DND-41 (cell line): ENCODE measurements around the gene SPATA6.

Source experiments
- ATAC-seq: fragments of 200-7000 bp; cut with Tn5 transposase; 3 replicates; pipeline ENCODE4 v1.9.1; 2021; ENCODE audit warnings: low read depth; ENCODE audit not compliant: insufficient read depth
- DNase-seq: peaks from one replicate; pipeline ENCODE4 v3.0.0-alpha.2; 2020
- H2AFZ ChIP-seq: 2 replicates; pipeline ENCODE4 v1.6.0; 2012; ENCODE audit warnings: low read depth, low read length
- H3K27ac ChIP-seq: 2 replicates; pipeline ENCODE4 v1.5.1; 2012; ENCODE audit warnings: low read length, inconsistent platforms
- H3K27me3 ChIP-seq: fragments of 200-600 bp; sonication (generic); 2 replicates; pipeline ENCODE4 v1.6.0; 2012; ENCODE audit warnings: low read length, mild to moderate bottlenecking, inconsistent platforms; ENCODE audit not compliant: insufficient read depth, poor library complexity
- H3K36me3 ChIP-seq: 2 replicates; pipeline ENCODE4 v1.5.1; 2012; ENCODE audit warnings: low read length, inconsistent platforms; ENCODE audit not compliant: insufficient read depth
- H3K4me1 ChIP-seq: 2 replicates; pipeline ENCODE4 v1.5.1; 2012; ENCODE audit warnings: mild to moderate bottlenecking, low read length; ENCODE audit not compliant: insufficient read depth
- H3K4me2 ChIP-seq: 2 replicates; pipeline ENCODE4 v1.6.0; 2012; ENCODE audit warnings: mild to moderate bottlenecking, moderate library complexity, low read length, inconsistent platforms; ENCODE audit not compliant: insufficient read depth
- H3K4me3 ChIP-seq, 2 experiments: fragments of 200-600 bp in 1 of 2; shearing (Covaris generic) in 1 of 2; 2 replicates each; pipeline ENCODE4 v1.5.1; 2012 to 2016; ENCODE audit warnings: inconsistent platforms in 2 of 2, low read length in 2 of 2, mild to moderate bottlenecking in 2 of 2, low read depth in 1 of 2, moderate library complexity in 1 of 2
- H3K79me2 ChIP-seq: 2 replicates; pipeline ENCODE4 v1.6.0; 2012; ENCODE audit warnings: low read length, inconsistent platforms; ENCODE audit not compliant: insufficient read depth
- H3K9ac ChIP-seq: 2 replicates; pipeline ENCODE4 v1.6.0; 2012; ENCODE audit warnings: low read depth, mild to moderate bottlenecking, inconsistent platforms, low read length, moderate library complexity
- H3K9me3 ChIP-seq: 2 replicates; pipeline ENCODE4 v1.5.1; 2012; ENCODE audit warnings: low read length, moderate library complexity, mild to moderate bottlenecking, inconsistent platforms; ENCODE audit not compliant: insufficient read depth, severe bottlenecking
- H4K20me1 ChIP-seq: 2 replicates; pipeline ENCODE4 v1.6.0; 2012; ENCODE audit warnings: low read length; ENCODE audit not compliant: insufficient read depth
- CTCF ChIP-seq: IDR thresholded peaks from 2 replicates; pipeline ENCODE4 v1.5.1; 2012; ENCODE audit warnings: borderline replicate concordance, low read length, moderate library complexity, mild to moderate bottlenecking; ENCODE audit not compliant: poor library complexity, severe bottlenecking; ENCODE audit errors: extremely low read depth
- EZH2 ChIP-seq: IDR thresholded peaks from 3 replicates; pipeline ENCODE4 v1.6.1; 2012; ENCODE audit warnings: borderline replicate concordance, low read depth, mild to moderate bottlenecking, moderate library complexity, low read length, inconsistent platforms; ENCODE audit not compliant: severe bottlenecking

SPATA6 gene

GRCh38 chr1:48362901-48363300, 109.1 kb downstream of the SPATA6 start:
- Histone ChIP-seq H3K79me2 (no peaks in the 10 kb centered on the region), H3K36me3 (no peaks in the 10 kb centered on the region), H3K4me1 (no peaks in the 10 kb centered on the region), H3K9ac (no peak overlapping the region), H3K27ac (no peak overlapping the region), H3K4me3 (no peak overlapping the region), H3K9me3 (no peaks in the 10 kb centered on the region), H4K20me1 (no peaks in the 10 kb centered on the region), H2AFZ (no peak overlapping the region), H3K27me3 (no peaks in the 10 kb centered on the region), H3K4me2 (no peak overlapping the region)
- no peak for ATAC-seq
- DNase-seq = no peak
- no peak for TF ChIP-seq CTCF
- TF ChIP-seq EZH2 = no peak

- Histone ChIP-seq H4K20me1 (no peaks in the 10 kb centered on the region), H3K9me3 (no peaks in the 10 kb centered on the region), H3K79me2 (no peaks in the 10 kb centered on the region), H3K27ac (no peak overlapping the region), H3K27me3 (no peaks in the 10 kb centered on the region), H3K4me3 (no peak overlapping the region), H3K36me3 (no peaks in the 10 kb centered on the region), H3K4me1 (no peaks in the 10 kb centered on the region), H3K9ac (no peak overlapping the region), H2AFZ (no peak overlapping the region), H3K4me2 (no peak overlapping the region)
- DNase-seq = no peak
- TF ChIP-seq EZH2 = no peak
- no peak for TF ChIP-seq CTCF
- ATAC-seq = no peak
Observed at GRCh38 chr1:48356901-48357300, 115.1 kb downstream of the SPATA6 start.

GRCh38 chr1:48344373-48344772, 127.6 kb downstream of the SPATA6 start:
- H3K27ac ChIP-seq = no peak overlapping the region
- H3K9ac ChIP-seq = no peak overlapping the region
- H4K20me1 ChIP-seq = no peaks in the 10 kb centered on the region
- H3K9me3 ChIP-seq = no peaks in the 10 kb centered on the region
- no peaks in the 10 kb centered on the region for H3K4me1 ChIP-seq
- no peak for TF ChIP-seq CTCF
- TF ChIP-seq EZH2 = no peak
- H3K4me3 ChIP-seq = no peak overlapping the region
- H2AFZ ChIP-seq = no peak overlapping the region
- DNase-seq (no peak), ATAC-seq (no peak)
- no peak overlapping the region for H3K4me2 ChIP-seq
- H3K36me3 ChIP-seq = no peaks in the 10 kb centered on the region
- no peaks in the 10 kb centered on the region for H3K79me2 ChIP-seq
- H3K27me3 ChIP-seq = no peaks in the 10 kb centered on the region

- Histone ChIP-seq H3K4me2 (no peak overlapping the region), H3K4me1 (no peaks in the 10 kb centered on the region), H3K4me3 (no peak overlapping the region), H3K36me3 (no peaks in the 10 kb centered on the region), H3K9me3 (no peaks in the 10 kb centered on the region), H4K20me1 (no peaks in the 10 kb centered on the region), H2AFZ (no peak overlapping the region), H3K27ac (no peak overlapping the region), H3K9ac (no peak overlapping the region), H3K27me3 (no peaks in the 10 kb centered on the region), H3K79me2 (no peaks in the 10 kb centered on the region)
- TF ChIP-seq EZH2 (no peak), CTCF (no peak)
- no peak for DNase-seq
- ATAC-seq = no peak
Observed at GRCh38 chr1:48341221-48341620, 130.8 kb downstream of the SPATA6 start.
